Stimulated activated CD8-positive, alpha-beta memory T cell treated with anti-CD3 and anti-CD28 coated beads, Interleukin-7, amount 100 ng/mL, for 24 hours (primary cell): ENCODE results near the gene TBX4.

ENCODE experiments used
- DNase-seq: peaks from one replicate; pipeline ENCODE4 v3.0.0-alpha.2; 2020; ENCODE audit warnings: low read depth

The TBX4 gene

DNA sequence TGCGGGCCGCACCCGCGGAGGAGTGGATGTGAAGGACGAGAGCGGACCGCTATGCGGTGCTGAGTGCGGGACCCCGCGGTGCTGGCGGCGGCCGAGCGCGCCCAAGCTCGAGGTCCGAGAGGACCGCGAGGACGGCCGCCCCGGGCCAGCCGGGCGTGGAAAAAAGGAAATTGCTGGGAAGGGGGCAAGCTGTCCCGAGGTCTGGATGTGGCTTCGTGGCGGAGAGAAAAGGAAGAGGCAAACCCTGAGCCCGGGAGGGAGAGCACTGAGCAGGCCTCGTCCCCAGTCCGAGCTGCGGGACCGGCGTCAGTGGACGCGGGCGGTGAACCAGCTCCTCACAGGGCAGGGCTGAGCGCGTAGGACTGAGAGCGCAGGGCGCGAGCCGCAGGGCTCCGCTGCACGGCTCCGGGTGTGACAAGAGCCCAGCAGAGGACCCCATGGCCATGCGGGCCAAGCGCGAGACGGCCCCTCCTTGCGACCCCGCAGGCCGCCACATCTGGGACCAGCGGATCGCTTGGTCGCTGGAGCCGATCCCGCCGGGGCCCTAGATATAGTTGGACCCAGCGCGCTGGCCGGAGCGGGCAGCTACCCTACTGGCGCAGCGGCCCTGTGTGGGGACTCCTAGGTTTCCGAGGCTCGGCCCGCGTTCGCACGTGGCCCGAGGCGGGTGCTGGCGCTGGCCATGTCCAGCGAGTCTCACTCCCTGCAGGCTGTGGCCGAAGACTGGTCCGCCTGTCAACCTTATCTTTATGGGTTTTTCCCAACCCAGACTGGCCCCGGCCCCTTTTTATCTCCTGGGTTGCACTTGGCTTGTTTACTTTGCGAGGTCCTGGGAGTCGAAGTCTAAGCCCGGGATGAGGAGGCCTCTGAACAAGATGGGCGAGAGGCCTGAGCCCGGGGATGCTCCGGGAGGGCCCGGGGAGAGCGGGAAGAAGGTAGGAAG lies 2.4 kb downstream of the TBX4 start:
- no peak for DNase-seq

DNA sequence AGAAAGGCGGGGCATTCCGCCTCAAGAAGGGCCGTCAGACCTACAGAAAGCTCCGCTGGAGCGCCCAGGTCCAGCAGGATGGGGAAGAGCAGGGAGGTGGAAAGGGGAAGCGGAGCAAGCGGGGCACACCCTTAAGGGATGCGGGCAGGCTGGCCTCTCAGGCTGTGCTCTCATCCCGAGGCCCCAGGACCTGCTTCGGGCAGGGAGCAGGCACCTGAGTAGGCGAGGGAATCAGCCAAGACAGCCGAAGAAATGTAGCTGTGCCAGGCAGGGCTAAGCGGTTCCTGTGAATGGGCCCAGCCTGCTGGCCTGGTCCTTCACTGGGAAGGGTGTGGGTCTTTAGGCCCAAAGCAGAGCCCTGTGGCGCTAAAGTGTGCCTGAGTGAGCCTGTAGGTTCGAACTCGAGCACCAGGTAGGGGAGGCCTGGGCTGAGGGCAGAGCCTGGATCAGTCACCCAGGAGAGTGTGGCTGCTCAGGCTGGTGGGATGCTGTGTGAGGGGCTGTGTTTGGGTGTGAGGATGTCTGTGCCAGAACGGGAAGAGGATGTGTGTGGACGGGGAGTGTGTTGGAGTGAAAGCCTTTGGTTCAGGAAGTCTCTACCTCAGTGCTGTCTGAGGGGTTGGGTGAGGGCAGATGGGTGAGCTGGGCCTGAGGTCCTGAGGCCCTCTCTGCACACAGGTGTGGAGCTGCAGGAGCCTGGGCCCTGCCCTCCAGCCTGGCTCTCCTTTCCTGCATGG lies 3.3 kb downstream of the TBX4 start:
- no peak for DNase-seq

DNA sequence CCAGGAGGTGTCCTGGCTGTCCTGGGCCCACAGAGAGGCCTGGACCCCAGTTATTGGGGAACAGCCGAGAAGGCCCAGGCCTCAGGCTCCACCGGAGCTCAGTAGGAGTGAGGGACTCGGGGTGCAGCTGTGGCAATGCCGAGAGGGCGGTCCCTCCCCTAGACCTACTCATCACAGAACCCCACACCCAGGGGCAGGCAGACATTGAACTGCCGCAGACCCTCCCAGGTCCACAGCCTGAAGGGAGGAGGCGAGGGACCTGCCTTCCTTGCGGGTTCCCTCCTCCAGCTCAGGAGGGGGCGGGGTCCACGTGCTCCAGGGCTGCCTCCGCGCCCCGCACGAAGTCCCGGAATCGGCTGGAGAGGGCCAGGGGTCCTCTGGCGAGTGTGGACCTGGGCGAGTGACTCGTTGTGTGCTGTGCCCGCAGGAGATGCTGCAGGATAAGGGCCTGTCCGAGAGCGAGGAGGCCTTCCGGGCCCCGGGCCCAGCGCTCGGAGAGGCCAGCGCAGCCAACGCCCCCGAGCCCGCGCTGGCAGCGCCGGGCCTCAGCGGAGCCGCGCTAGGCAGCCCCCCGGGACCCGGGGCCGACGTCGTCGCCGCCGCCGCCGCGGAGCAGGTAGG lies 3.9 kb downstream of the TBX4 start:
- DNase-seq, result no peak

DNA sequence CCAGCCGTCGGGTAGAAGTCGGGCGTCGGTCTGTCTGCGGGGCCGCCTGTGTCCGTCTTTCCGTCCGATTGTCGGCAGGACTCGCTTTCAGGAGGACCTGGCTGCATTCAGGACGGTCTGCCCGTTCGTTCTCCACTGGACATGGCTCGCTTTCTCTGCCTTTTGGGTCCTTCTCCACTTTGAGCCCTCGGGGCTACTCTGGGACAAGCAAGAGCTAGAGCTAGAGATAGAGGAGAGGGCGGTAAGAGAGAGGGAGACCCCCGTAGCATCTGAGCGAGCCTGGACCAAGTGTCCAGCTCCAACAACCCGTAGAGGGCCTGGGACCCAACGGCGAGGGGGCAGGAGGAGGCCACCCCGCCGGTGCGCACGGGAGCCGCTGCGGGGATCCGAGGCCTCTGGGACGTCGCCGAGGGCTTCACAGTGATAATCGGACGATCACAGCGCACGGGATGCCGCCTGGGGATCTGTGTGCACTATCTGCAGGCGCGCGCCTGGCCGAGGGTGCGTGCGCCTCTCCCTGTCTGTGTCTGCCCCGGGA lies 4.5 kb downstream of the TBX4 start:
- no peak for DNase-seq

DNA sequence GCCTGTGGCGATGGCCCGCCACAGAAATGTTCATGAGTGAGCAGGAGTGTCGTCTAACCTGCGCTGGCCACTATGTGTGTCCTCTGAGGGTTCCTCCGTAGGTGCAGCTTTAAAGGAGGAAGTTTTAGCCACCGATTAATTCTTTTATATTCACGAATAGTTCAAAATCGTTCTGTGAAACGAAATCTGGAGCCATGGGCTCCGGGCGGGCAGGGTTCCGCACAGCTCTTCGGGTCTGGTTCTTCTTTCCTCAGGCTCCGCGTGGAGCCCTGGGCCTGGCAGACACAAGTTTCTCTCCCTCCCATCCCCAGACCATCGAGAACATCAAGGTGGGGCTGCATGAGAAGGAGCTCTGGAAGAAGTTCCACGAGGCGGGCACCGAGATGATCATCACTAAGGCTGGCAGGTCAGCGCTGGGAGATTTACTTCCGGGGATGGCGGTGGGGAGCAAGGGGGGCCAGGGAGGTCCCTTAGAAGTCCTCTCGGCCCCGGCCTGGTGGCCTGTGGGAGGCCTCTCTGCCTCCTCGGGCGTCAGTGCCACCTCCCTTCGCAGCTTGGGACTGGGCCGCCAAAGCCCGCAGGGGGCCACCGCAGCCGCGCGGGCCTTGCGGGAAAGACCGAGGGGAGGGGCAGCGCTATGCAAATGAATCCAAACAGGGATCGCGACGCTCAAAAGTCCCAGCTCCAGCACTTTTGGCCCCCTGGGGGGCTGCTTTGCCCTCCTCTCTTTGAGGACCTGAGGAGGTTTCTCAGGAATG lies 5.2 kb downstream of the TBX4 start:
- no peak for DNase-seq

DNA sequence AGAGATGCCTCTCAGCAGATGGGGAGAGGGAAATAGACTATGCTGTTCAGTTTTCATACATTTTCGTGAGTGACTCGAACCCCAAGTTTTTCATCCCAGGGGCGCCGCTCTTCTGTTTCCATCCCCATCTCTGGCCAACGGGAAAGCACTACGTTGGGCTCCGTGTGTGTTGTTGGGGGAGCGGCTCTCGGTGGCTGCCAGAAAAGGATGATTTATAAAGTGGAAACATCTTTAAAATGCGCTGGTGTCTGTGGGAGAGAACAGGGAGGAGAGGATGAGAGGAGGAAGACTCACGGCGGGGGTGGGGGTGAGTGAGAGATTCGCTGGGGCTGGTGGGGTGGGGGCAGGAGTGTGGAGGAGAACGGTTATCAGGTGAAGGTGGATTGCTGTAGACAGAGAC lies 5.8 kb downstream of the TBX4 start:
- DNase-seq, result no peak

DNA sequence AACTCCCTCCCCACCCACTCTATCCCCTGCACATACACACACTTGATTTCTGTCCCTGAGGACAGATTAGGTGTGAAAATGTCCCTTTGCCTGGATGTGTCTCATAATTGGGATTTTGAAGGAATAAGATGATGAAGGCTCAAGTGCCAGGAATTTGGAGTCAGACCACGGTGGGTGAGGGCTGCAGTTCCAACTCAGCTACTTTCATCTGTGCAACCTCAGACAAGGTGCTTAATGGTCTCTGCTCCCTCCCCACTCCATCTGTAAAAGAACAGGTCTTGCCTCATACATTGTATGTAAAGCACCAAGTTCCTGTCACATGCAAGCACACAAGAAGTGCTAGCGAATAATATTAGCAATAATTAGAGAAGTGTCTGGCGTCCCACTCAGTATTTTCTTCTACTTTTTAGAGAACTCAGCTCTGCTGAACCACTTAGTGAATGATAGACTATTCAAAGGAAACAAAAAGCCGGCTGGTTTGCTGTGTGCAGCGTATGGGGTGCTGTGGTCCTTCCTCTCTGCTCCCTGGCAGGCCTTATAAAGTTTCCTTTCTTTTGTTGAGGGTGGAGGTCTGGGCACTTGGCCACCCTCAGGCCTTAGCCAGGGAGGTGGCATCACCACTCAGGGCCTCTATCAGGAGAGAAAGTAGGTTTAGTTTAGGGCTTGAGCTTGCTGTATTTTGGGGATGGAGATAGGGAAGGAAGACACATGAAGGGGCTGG lies 6.4 kb downstream of the TBX4 start:
- DNase-seq, result no peak

DNA sequence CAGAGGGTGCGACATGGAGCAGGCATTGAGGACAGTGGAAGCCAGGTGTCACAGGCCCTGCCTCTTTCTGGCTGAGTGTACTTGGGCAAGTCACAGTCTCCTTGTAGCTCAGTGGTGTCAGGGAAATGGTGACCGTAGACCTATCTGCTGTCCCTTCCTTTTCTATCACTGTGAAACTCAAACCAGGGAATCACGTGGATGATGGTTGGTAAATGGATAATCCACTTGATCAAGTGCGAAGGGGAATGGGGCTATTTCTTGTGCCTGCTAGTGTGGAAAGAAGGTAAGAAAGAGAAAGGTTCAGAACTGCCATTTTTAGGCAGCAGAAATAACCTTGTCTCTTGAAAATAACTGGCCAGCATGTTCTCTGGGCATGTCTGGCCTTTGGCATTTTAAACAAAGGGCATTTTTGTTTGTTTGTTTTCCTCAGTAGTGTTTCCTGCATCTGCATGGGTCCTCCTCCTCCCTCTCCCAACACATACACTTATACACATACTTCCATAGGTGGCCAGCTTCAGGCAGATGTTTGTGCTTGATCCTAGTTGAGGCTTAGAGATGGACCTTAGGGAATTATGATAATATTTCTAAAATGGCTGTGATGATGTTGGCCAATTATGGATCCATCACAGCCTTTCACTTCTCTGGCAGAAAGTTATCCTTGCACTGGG lies 7.1 kb downstream of the TBX4 start:
- no peak for DNase-seq

DNA sequence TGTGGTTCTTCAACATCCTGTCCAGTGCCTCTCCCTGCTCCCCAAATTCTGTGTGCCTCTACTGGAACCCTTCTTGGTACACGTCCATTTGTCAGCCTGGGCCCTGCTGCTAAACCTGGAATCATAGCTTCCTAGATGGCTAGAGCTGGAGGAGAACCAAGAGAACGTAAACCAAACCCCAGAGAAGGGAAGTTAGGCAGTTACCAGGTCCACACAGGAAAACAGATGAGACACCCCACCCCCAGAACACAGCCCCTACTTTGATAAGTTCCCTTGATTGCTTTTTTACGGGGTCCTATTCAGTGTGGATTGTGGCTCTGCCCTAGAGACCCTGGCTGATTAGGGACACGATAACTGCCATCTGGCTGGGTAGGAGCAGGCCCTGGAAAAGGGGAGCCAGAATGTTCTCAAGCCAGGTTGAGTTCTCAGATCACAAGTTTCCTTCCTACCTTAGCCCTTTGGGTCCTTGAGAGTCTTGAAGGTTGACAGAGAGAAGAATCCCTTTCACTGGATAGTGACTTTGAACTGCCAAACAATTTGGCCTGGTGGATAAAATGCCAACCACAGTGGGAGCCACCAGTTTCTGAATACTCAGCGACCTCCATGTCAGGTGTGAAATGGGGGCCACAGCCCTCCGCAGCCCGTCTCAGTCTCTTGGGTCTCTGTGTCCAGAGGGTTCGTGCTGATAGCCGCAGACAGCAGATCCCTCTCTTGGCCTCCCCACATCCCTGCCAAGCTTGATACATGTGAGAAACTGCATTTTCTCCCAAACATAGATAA lies 7.9 kb downstream of the TBX4 start:
- no peak for DNase-seq

DNA sequence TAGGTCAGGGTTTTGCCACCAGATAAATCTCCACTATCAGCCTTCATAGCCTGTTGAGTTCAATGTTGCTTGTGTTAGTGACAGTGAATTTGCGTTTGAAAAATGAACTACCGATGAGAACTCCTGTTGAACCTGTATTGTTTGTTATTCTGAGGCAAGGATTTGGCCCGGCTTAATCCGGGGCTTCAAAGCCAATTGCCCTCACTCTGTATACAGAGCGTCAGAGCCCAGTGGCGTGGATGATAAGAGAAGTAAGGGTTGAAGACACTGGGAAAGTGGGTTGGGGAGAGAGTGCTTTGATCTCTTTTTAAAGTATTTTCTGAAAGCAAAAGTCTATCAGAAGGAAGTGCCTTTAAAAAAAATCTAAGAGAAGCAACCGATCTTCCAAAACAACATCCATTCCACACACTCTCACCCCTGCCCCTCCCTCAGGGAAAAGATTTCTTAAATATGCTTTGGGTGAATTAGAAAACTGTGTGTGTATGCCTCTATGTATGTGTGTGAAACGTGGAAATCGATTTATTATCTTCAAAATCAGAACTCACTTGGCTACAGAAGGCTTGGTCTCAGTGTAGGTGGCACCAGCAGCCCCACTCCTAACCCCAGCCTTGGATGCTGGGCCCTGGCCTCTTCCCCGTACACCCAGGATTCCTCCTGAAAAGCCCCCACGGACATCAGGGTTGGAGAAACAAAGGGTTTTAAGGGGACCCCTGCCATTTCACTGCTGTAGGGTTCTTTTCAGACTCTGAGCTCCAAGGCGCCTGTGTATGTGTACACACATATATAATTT lies 8.8 kb downstream of the TBX4 start:
- DNase-seq, result no peak

DNA sequence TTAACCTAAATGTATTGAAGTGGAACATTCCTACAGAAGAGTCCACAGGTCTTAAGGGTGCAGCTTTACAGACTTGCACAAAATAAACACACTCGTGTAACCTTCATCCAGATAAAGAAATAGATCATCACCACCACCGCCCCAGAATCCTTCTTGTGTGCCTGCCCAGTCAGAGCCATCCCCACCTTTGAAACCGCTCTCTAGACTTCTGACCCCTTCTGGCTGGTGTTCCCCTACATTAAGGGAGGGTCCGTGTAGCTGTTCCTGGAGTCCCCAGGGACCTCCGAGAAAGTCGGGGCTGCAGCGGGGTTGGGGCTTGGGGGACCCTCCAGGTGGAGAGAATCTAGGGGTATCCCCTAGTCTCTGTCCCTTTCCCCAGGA lies 9.4 kb downstream of the TBX4 start:
- DNase-seq, result no peak

DNA sequence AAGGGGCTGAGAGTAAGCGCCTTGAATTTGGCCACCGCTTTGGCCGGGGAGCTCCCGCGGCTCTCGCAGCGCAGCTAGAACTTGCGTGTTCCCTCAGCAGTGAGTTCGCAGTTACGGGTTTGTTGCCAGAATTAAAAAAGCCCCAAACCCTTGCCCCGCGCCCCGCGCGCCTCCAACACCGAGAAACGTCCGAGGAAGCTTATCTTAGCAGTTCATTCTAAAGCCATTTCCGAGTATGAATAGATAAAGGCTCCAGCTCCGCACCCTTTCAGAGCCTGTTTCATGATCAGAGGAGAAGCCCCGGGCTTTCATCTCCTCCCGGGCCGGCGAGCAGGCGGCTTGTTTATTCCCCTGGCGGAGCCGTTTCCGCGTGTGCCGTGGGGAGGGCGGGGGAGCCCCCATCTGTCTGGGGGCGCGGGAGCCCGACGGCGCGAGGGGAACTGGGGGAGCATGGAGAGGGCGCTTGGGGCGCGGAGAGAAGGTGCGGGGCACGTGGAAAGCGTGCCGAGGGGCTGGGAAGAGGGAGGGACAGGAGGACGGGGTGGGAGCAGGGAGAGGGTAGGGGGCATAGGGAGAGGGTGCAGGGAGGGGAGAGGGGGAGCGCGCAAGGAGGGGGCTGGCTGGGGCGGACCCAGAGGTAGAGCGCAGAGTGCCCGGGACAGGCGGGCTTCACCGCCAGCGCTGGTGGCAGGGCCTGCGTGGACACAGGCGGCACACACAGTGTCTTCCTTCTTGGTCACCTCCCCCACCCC lies 9.9 kb downstream of the TBX4 start:
- no peak for DNase-seq

DNA sequence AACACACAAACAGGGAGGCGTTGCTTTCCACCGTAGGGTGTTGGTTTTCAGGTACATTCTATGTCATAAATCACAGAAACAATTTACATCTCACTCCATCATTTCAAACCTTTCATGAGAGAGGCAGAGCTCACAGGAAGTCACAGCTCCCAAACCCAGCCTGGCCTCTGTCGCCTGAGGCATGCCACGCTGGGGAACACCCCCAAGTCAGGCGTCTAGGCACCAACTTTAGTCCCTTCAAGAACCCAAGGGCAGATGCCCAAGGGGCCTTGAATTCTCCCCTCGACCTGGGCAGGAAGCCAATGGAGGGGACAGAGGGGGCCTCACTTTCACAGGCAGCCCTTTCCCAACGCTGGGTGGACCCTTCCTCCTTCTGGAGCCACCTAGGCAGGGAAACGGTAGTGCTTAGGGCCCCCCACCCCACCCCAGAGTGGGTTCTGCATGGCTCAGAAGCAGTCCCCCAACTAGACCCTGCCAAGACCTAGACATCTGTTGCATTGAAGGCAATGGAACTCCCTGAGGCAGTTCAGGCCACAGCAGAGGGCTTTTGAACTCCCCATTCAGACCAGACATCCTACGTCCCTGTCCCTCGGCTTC lies 10.6 kb downstream of the TBX4 start:
- DNase-seq, result no peak

DNA sequence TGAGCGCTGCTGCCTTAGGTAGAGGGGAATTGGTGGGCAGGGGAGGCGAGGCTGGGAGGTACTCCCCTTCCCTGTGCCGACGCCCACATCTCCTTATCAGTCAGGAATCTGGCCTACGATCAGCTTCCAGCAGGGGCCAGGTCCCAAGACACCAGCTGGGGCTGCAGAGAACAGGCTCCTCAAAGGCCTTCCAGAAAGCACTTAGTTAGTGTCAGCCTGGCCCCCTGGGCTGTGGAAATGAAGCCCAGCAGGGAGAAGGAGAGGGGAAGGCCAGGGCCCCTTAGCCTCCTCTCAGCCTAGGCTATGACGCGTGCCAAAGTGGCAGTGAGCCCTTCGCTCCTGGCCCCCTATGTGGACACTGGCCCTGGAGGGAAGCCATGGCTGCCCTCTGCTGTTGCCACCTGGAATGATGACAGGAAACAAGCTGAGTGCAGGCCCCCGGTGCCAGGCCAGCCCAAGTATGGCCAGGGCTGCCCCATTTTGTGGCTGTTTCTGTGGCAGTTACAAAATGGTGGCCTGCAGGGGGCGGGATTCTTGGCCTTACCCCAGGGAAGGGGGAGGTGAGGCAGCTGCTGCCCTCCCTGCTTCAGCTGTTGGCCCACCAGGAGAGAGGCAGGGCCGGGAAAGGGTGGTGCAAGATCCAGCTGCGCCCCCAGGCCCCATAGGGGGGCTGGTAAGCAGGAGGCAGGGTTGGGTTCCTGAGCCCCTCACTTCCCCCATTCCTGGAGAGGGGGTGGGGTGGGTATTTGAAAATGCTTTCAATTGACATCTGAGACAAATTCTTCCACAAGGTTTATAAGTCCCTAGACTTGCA lies 11.3 kb downstream of the TBX4 start:
- DNase-seq, result no peak

DNA sequence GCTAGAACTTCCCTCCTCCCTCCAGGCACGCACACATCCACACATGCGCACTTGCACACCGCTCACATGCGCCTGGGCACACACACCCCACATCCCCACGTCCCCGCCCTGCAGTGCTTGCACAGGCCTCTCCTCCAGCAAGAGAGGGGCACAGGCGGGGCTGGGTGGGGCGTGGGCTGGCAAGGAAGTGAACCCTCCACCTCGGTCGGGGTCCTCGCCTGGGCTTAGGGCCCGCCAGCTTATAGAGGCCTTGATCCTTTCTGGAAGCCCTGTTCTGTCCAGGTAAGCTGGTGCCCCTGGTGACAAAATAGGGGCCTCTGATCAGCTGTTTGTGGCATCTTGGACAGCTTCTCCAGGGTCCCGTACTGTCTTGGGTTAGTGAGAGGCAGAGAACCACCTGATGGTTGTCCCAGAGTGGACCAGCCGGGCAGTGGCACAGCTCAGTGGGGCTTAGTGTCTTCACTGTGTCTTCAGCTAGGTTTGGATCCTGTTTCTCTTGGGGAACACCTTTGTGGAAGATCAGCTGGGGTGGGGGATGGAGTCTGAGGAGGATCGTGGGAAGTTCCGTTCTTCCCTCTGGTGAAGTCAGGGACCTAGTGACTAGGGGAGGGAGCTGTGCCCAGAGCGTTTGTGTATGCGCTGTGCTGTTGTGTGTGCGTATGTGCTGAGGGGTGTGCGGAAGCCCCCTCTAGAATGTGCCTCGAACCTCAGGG lies 12.1 kb downstream of the TBX4 start:
- no peak for DNase-seq

DNA sequence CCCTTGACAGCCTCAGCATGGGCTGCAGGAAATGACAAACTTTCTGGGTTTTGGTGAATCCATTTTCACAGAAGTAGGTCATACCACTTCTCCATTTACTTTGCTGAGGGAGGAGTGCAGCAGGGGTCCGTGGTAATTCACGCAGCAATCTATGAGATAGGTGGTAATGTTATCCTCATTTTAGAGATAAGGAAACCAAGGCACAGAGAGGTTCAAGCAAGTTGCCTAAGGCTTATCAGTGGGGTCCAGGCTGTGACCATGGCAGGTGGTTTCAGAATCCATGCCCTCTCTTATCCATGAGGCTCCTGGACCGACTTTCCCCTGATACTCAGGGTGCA lies 12.6 kb downstream of the TBX4 start:
- DNase-seq, result no peak
